NCI-H2171 treated with DMSO at 0.1 percent for 48 hours (cell line): ENCODE data around the gene PELI2.

Source experiments
- DNase-seq: peaks from one replicate; lab custom pipeline; 2025; lab: John Stamatoyannopoulos, UW

The PELI2 gene

DNA sequence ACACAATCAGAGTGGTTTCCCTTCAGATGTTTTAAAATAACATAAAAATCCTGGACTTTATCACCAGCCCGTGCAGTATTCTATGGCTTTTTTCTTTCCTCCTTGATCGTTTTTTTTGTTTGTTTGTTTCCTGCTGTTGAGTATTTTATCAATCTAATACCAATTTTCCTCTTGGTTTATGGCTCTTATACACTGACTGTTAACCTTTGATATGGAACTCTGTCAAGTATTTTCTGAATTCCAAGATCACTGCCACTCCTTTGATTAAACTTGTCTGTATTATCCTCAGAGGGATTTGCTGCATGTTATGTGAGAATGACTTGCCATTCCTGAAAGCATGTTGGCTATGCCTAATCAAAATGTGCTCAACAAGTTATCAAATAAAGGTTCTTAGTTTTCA, 88.4 kb downstream of the PELI2 start:
- DNase-seq: no peak

DNA sequence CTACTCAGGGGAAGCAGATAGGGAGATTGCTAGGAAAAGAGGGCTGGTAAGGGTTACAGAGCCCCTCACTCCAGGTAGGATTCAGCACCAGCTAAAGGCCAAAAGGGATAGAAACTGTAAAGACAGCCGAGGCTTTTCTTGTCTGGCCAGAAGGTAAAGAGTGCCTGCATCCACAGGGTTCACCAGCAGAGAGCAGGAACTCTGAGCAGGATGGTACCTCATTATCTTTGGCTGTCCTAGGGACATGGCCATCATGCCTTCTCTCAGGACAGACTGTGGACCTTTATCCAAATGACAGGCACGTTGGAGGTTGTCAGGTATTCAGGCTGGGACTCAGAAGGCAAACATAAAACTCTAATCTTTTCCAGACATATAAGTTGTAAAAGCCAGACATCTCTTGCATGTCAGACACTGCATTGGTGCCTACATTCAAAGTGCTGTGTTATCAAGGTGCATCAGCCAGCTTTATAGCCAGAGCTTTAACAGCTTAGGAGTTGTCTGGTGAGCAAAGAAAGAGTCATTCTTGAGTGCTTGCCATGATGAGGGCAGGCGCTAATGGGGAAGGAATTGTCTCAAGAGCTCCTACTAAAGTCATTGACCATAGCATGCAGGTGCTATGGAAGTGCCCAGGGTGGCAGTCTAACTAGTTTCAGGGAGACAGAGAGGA, 89.5 kb downstream of the PELI2 start:
- no peak for DNase-seq

DNA sequence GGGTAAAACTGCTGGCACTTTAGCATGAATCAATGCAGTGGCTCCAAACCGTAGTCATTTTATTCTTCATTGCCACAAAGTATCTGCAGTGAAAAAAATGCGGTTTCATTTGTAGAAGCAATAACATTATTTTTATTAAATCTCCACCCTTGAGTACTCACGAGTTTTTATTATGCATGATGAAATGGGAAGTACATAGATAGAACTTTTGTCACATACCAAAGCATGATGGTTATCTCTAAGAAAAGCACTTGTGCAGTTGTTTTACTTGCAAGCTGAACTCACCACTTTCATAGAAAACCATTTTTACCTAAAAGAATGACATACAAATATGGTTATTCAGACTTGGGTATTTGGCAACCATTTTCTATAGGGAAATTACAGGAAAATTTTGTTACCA, 90.3 kb downstream of the PELI2 start:
- no peak for DNase-seq

DNA sequence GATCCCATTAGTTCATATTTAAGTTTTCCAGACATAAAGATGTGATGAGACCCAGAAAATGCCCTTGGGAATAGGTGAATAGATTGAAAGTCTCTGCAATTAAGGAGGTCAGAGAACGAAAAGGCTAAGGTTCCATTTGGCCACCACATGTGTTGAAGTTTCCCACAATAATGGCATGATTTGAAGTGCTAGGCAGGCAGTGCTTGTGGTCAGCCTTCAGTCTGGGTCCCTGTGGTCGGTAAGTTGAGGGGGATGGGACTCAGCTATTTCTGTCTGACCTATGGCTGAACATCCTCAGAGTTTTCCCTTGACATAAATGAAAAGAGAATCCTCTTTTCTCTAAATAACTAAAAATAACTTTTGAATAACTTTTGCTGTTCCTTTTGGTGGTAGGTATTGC, 92.4 kb downstream of the PELI2 start:
- no peak for DNase-seq

DNA sequence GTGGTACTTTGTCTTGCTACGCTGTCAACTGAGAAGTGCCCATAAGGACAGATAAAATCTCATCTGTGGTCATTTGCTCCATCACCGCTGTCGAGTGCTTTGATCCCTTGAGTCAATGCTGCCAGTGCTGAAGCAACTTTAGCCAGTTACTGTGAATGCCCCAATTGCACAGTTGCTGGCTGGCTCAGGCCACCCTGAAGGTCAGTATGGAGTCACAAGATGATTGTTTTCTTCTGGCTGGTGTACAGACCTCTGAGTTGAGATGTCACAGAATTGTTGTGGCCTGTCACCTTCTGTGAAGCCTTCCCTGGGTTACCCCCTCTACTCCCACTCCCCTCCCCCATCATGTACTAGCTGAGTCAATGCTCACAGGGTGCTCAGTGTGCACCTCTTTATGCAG, 92.9 kb downstream of the PELI2 start:
- no peak for DNase-seq

DNA sequence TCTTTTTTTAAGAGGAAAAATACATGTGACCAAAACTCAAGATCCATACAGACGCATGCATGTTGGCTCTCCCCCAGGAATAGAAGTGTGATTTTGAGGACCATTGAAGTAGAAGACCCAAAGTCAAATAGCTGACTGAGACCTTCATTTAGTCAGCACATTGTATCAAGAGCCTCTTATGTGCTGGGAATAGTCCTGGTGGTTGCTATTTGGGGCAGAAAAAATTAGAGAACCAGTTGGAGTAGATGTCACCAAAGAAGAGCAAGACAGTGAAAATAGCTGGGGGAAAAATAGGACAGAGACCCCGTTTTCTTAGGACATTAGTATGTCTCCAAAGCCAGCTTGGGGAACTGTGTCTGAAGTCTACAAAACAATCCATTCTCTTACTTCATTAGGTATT, 93.6 kb downstream of the PELI2 start:
- DNase-seq: no peak

DNA sequence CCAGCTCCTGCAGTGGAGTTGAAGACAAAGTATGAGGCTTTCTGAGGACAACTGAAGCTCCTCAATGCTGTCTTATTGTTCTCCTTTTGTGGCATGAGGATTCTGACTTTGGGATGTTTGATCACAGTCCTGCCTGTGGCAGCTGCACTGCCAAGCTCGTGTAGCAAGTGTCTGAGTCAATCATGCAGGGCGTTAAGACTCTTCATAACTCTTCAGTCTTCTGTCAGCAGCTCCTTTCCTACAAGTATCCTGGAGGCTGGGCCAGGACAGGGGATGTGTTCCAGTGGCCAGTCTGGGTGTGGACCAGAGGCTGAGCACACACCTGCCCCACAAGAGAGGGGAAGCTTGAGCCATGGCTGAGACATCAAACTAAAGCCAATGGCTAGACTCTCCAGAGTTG, 94.3 kb downstream of the PELI2 start:
- no peak for DNase-seq

DNA sequence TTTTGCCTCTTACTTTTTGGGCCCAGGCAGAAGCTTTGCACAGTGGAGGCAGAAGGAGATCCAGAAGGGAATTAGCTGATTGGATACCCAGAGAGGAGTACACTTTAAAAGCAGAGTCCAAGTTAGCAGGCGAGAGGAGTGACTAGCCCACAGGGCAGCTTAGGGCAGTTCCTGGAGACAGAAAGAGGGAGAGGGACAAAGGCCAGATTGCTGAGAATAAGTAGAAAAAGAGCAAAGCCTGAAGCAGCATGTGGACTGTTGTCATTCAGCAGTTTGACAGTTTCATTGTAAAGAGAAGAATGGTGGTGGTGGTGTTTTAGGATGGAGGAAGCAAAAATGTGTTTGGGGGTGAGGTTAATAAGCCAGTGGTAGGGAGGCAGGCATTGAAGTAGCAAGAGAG, 95.1 kb downstream of the PELI2 start:
- no peak for DNase-seq

DNA sequence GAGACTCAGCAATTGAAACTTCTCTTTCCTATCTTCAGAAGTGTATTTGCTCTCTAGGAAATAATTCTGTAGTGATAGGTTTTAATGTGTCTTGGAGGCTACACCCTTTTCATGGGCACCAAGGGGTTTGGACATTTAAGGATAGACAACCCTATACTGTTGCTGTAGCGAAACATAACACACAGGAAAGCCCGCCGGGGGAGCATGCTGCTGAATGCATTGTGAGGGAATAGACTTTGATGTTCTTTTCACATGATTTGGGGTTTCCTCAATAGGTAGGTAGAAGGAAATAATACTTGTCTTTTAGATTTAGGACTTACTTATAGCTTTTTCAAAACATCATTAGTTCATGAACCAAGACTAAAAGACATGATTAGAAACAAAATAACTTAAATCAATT, 97.0 kb downstream of the PELI2 start:
- DNase-seq: no peak

DNA sequence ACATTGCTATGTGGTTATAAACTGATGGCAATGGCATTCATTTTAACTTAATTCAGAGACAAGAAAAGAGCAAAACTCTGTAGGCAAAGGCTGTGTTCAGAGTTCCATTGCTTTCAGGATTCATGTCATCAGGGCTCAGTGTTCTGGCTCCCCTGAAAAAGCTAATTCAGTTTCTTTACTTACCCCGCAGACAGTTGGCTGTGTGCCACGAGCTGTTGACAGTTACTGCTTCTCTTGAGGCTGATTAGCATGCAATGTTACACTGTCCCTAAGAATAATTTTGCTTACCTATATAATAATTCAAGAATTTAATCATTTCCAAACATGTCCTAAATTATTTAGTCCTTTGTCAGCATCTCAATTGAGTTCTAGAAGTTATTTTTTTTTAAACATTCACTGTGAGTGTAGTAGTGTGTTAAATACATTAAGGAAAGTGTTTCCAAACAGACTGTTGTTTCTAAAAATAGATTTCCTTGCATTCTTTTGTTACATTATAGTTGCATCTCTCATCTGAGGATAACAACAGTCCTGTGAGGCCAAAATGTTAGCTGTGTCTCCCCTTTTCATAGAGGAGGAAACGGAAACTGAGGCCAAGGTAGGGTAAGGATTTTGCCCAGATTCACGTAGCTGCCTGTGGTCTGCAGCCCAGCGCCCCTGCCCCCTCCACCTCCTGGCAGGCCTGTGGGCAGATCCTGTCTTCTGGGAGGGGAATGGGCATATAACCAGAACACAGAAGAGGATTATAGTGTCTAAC, 98.6 kb downstream of the PELI2 start:
- peak; percentile 66 for DNase-seq

DNA sequence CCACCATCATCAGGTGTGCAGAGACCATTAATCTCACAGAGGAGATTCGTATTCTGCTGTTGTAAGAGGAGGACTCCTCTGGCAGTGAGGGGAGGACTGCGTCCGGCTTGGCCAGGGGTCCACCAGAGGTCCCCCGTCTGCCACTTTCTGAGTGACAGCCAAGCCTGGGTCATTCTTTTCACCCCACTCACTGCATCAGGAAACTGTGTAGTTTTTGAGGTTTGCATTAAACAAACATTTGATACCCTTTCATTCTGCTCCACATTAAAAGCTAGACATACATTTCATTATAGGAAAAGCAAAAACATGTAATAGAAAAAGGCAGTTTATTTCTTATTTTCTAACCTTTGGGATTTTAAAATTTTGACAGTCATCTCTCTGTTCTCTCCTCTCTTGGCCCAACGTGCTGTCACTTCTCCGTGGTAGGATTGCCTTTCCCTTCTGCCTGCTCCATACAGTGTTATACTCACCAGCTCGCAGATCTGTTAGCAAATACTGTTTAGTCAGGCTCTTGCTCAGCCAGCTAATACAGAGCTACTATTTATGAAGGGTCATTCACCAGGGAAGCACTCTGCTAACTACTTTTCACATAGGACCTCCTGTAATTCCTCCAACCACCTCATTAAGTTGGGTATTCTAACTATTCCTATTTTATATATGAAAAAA, 99.3 kb downstream of the PELI2 start:
- no peak for DNase-seq

DNA sequence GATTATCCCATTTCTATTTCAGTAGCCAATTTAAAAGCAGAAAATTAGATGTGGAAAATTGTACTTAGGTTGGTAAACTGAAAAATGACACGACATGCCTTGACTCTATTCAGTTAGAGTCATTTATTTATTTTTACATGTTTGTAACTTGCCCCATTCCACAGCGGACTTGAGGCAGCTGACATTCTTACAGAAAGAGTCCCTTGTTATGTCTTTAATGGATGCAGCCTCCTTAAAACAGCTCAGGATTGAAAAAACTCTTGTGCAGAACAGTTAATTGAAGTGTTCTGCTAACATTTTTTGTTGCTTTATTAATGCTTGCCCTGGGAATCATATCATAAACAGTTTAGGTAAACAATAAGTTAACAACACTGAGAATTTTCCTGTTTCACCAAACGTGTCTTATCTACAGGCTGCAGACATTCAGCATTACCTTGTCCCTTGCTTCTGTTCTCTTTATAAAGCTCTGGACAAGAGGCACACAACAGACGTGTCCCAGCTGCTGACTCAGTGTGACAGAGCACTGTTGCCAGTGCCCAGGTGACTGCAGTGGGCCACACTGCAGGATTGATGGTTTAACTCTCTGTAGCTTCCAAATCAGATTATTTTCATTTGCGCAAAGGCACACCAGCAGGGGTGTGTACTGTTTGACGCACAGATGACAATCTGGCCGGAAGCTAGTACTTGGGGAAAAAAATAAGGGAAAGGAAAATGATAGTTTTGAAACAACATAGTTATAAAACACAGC, 101.6 kb downstream of the PELI2 start:
- DNase-seq: no peak

DNA sequence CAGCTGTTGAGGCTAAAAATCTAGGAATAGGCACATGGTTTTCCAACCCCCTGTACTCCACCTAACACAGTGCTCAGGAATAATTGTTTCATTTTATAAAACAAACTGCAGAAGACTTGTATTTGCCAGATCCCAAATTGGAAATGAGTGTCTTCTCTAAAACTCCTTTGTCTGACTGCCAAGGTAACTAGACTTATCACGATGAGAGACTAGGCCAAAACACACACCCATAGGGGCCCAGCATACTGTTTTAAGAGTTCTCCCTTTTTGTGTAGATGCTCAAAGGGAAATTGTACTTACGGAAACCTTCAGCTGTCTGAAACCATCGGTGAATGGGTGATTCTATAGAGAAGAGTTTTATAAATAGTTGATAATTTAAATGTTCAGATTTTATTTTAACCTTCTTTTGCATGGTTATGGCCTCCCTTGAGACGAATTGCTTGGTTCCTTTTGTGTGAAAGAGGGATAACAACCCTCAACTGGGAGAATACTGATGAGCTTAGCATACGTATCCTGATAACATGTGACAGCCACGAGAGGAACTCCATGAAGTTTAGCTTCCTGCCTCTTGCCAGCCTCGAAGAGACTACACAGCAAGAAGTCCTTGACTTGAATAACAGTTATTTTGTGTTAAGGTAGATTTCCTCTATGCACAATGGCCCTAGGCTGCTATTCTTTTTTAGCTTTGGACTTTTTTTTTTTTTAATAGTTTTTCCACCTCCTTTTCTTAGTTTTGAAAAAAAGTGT, 103.3 kb downstream of the PELI2 start:
- no peak for DNase-seq

DNA sequence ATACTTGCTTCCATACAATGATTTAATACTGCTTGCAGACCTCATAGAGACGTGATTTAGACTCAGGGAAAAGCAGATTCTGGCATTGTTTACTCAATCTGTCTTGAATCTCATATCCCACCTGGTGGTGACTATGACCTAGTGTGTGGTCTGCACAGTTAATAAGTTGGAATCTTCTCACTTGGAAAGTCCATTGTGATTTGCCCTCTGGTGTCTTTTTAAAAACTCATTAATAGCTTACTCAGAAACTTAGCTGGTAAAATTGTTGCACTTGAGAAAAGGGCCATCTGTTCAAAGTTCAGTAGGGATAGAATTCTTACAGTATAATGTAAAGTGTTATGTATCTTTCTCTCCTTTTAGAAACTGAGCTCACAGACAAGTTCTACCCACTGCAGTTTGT, 106.0 kb downstream of the PELI2 start:
- peak; percentile 74 for DNase-seq

DNA sequence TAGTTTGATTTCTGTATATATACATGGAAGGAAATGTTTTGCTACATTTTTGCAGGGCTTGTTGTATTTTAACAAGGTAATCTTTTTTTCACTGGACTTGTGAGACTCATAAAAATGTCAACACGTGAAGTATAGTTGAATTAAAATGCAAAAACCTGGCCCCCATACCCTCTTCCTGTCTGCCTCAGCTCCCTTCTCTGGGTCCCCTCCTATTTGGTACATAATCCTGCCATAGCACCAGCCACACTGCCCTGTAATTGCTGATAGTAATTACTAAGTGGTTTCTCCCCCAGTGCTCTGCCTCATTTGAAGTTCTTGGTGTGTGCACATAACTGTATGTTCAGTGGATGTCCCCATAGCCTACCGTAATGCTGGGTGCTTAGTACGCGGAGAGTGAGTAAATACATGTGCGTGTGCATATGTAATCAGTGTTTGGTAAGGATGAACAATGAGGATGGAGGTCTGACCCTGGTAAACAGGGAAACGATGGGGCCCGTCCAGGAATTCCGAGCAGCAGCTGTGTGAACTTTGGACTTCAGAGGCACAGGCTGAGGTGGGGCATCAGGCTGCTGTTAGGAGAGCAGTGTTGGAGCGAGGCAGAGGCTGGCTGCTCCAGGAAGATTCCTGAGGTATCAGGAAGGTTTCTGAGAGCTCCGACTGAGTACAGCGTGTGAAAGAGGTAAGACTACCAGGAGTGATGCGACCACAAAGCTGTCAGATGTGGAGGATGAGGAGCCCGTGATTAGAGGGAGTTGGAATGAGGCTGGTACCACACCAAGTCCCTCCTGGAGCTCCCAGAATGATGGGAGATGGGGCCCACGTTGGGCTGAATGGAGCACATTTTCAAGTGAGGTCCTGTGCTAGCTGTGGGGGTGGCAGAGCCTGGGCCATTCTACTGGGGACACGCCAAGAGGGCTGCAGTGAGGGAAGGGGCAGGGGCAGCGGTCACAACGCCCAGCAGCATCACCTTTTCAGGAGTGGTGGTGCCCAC, 106.8 kb downstream of the PELI2 start:
- no peak for DNase-seq

DNA sequence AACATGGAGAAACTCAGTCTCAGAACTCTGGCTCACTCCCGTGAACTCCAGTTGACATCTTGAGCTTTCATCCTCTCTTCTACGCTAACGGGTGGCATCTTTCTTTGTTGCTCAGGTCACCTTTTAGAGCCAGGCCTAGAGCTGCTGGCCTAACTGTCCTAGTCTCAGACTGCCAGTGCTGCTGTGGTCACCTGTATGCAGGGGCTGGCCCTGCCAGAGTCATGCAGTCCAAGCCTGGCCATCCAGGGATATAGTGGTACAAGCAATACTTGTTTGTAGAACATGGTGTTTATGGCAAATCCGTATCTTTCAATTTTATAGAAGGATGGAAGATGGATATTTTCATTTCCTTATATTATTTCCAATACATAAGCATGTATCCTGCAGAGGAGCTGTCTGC, 117.2 kb downstream of the PELI2 start:
- DNase-seq: no peak

DNA sequence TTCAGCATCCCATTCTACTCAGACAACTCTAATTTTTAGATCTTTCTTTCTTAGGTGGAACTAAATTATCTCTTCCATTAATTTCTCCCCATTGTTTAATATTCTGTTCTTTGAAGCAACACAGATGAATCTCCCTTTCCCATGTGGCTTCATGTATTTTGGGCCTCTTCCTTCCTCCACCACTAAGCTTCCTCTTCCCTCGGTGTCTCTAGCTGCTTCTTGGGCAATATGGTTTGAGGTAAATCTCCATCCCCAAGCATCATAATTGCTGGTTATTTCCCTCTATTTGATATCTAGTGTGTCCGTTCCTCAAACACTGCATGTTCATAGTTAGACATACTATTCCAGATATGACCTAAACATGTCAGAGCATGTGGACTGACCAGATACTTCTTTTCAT, 119.2 kb downstream of the PELI2 start:
- DNase-seq: no peak

DNA sequence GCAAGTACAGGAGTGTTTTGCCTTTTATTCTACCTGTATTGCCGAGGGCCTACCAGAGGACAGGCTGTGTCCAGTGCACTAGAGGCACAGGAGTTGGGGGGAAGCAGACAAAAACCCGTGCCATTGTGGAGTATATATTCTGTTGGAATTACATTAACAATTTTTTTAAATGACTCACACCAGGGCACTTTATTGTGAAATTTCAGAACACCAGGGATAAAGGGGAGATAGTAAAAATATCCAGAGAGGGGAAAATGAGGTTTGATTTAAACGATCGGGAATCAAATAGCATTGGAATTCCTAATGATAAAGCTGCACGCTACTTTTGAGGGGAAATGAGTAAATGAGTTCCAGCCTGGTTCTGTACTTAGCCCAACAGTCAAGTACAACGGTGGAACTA, 123.2 kb downstream of the PELI2 start:
- no peak for DNase-seq

DNA sequence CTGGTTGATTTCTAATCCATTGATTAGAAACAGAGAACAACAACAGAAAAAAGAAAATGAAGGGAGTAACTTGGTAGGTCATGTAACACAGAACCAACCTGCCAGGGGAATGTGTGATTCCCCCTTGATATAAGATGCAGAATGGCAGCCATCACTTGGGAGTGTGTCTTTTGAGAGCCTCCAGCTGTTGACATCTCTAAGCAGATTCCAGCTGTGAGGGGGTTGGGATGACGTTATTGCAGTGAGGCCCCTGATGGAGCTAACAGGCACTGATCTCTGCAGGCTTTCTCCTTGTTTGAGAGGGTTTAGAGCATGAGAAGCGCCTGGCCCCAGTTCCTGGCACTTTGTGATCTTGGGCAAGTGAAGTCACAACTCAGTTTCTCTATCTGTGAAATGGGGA, 124.9 kb downstream of the PELI2 start:
- peak; percentile 6 for DNase-seq

DNA sequence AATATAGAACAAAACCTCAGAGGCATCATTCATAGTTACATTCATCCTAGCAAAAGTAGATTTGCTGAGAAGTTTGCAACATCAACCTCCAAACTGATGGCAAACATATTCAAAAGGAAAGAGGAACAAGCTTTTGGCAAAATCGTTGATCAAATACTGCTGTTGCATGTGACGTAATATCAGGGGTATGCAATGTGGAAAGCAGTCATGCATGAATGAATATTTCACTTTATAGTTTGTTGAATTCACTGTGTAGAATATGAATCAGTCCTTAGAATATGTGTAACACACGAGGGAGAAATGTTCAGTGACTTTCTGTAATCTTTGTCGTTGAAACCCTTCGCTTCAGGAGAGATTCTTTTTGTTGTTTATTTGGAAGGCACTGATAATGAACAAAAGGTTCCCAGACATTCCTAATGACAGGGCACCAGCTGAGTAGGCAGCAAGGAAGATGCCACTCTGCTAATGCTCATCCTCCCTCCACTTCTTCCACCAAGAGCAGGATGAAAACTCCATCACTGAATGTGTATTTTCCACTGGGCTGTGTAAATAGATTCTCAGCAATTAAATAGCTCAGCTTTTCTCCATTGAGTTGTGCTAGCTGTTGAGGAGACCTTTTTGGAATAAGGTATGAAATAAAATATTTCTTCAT, 126.1 kb downstream of the PELI2 start:
- DNase-seq: no peak
